Omental fat pad (tissue), 4 donors: ENCODE results near the gene C11orf24. TPM values are rescaled to one million over a fixed set of nuclear protein-coding genes. Genes with fewer than 3 reads are reported as not detected.
"Not testable (repeated sequence)": the region's sequence is repeated elsewhere in the genome, so short reads cannot be mapped to it uniquely, and the experiment has no call there.

Experiments
- ATAC-seq: fragments of 150-250 bp; one replicate; pipeline ENCODE4 v1.9.1; 2016; ENCODE audit warnings: mild to moderate bottlenecking, moderate library complexity; ENCODE audit not compliant: low FRiP score
- DNase-seq: peaks from one replicate; pipeline ENCODE4 v3.0.0-alpha.2; 2019; ENCODE audit warnings: low spot score
- CTCF ChIP-seq, 3 donors: fragments of 450-650 bp; IDR thresholded peaks; one replicate each; pipeline ENCODE4 v1.5.1; 2016 to 2017; ENCODE audit warnings: antibody characterized with exemption in 3 of 3, mild to moderate bottlenecking in 3 of 3, moderate library complexity in 2 of 3
- total RNA-seq, 4 donors: library from RNA; depleted of rRNA; stranded (reverse); fragments of >200 nt; gene quantifications; one replicate each; pipeline ENCODE4 v1.1.0, GENCODE V29; 2016

Gene C11orf24
- total RNA-seq, 4 donors from 2014 or later = 16.4 to 31.2 (median 23.8) TPM

- no peak for TF ChIP-seq CTCF (IDR thresholded peaks at IDR 0.05)
- DNase-seq = no peak
- ATAC-seq = no peak
These were observed 21.9 kb upstream of the C11orf24 start for GRCh38 chr11:68293708-68294107.

- DNase-seq (no peak), ATAC-seq (no peak)
- TF ChIP-seq CTCF (IDR thresholded peaks at IDR 0.05) = no peak
These were observed 17.7 kb upstream of the C11orf24 start for GRCh38 chr11:68289456-68289855.

GRCh38 chr11:68287419-68287818 lies 15.6 kb upstream of the C11orf24 start:
- DNase-seq (no peak), ATAC-seq (no peak)
- TF ChIP-seq CTCF (IDR thresholded peaks at IDR 0.05) = no peak

- ATAC-seq, DNase-seq: not testable (repeated sequence)
These were observed 12.8 kb upstream of the C11orf24 start for GRCh38 chr11:68284588-68284987.

- TF ChIP-seq CTCF (IDR thresholded peaks at IDR 0.05) = no peak
- ATAC-seq (no peak), DNase-seq (no peak)
These were observed 11.1 kb upstream of the C11orf24 start for GRCh38 chr11:68282861-68283230.

- TF ChIP-seq CTCF (IDR thresholded peaks at IDR 0.05) = no peak
- DNase-seq = no peak
- ATAC-seq = no peak
These were observed 10.5 kb upstream of the C11orf24 start for GRCh38 chr11:68282141-68282860.

GRCh38 chr11:68279676-68280075 lies 7.9 kb upstream of the C11orf24 start:
- ATAC-seq = no peak
- TF ChIP-seq CTCF (IDR thresholded peaks at IDR 0.05) = no peak
- no peak for DNase-seq
